Measurements from ENCODE around the gene CBX5. TPM values are rescaled to one million over a fixed set of nuclear protein-coding genes. Genes with fewer than 3 reads are reported as not detected.
A peak's percentile ranks its signal among the peaks of the same experiment; 100 is the strongest.

The CBX5 gene
- polyA plus RNA-seq, 1 of the 3 experiments (the other 2 are of a cell fraction) = 11.6 TPM

DNA sequence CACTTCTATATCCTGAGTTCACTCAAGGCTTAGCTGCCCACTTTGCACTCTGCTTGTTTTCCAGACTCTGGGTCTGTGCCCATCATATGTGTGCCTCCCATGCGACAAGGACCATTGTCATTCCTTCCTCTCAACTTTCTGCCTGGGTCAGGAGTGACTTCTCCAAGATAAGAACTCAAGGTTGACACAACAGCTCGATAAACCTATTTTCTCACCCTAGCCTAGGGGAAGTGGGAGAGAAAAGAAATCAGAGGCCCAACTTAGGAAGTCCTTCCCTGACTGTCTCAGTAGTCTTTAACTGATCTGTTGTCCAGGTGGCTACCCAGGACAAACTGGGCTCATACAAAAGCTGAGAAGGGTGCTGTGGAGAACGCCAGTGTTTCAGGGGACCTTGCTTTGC lies 92.8 kb downstream of the CBX5 start:
- Histone ChIP-seq H2AFZ (ENCODE audit: low read depth) (no peak overlapping the region), H3K9me3 (no peaks in the 10 kb centered on the region), H3F3A (replicated peaks; ENCODE audit: insufficient read depth) (no peaks in the 10 kb centered on the region), H3K9ac (no peak overlapping the region), H3K79me2 (ENCODE audit: insufficient read depth) (peaks cover 34% of the 10 kb centered on the region; the same call in 1 of the 2 replicates), H3K4me3 (ENCODE audit: low read depth in 2 of 2, low read length in 1 of 2) (no peak overlapping the region), H3K27me3 (ENCODE audit: insufficient read depth) (no peaks in the 10 kb centered on the region), H3K9me2 (no peaks in the 10 kb centered on the region), H3K4me1 (ENCODE audit: control insufficient read depth in 1 of 2, insufficient read depth in 2 of 2, low read depth in 1 of 2, low read length in 1 of 2) (peaks cover 4 to 24% of the 10 kb centered on the region in 2 experiments; a peak in 2 of 4 replicates), H3K36me3 (replicated peaks in 1 of 2; ENCODE audit: control insufficient read depth in 1 of 2, insufficient read depth in 2 of 2, low read length in 1 of 2) (peaks cover 7 to 15% of the 10 kb centered on the region in 2 experiments), H3K4me2 (peak overlapping the region; percentile 73; the same call in 1 of the 2 replicates), H4K20me1 (ENCODE audit: insufficient read depth) (no peaks in the 10 kb centered on the region), H3K27ac (ENCODE audit: low read depth in 2 of 2, low read length in 1 of 2) (no peak overlapping the region)
- no peak for DNase-seq
- ChIA-PET POLR2A (interaction anchor here (2.2 kb wide), 1 partner anchor 14 kb away, joined by 10 read pairs; no protein-coding TSS in a partner anchor), CTCF (interaction anchor here (1.1 to 19.6 kb wide), 9 partner anchors 13 to 181 kb away, joined by 3 to 568 read pairs (median 6); partner anchors contain the start of genes HOXC8 and HOXC9)
- WGBS (ENCODE audit: low lambda C conversion rate) = 92% methylated on average over 3 of the region's 3 CpGs
- TF ChIP-seq GABPA (IDR thresholded peaks at IDR 0.05; ENCODE audit: low read depth) (no peak), CHD2 (IDR thresholded peaks at IDR 0.05; ENCODE audit: low read length, partially characterized antibody) (no peak), FOXM1 (IDR thresholded peaks at IDR 0.05; ENCODE audit: low read depth) (no peak), TAF1 (IDR thresholded peaks at IDR 0.05; ENCODE audit: borderline replicate concordance, low read depth, low read length) (no peak), RFX5 (IDR thresholded peaks at IDR 0.05; ENCODE audit: low read length) (no peak), CTCF (IDR thresholded peaks at IDR 0.05) (no peak), RAD21 (IDR thresholded peaks at IDR 0.05; ENCODE audit: low read length) (no peak), NFIC (IDR thresholded peaks at IDR 0.05; ENCODE audit: borderline replicate concordance) (no peak), EP300 (IDR thresholded peaks at IDR 0.05; ENCODE audit: borderline replicate concordance in 1 of 2, low read depth in 1 of 2, low read length in 1 of 2) (no peak), ZBTB33 (IDR thresholded peaks at IDR 0.05; ENCODE audit: borderline replicate concordance, low read depth) (no peak), EZH2phosphoT487 (IDR thresholded peaks at IDR 0.05; ENCODE audit: borderline replicate concordance, low read depth) (no peak), TEAD4 (IDR thresholded peaks at IDR 0.05; ENCODE audit: borderline replicate concordance, insufficient read depth) (no peak), RCOR1 (IDR thresholded peaks at IDR 0.05; ENCODE audit: low read length) (no peak), GATA2 (CRISPR knock-in tag; IDR thresholded peaks at IDR 0.05) (no peak), POLR2AphosphoS5 (IDR thresholded peaks at IDR 0.05; ENCODE audit: low read depth, low read length) (no peak), YY1 (IDR thresholded peaks at IDR 0.05; ENCODE audit: low read depth) (no peak), MEF2A (IDR thresholded peaks at IDR 0.05; ENCODE audit: borderline replicate concordance, low read depth) (no peak), FOXJ3 (CRISPR knock-in tag; IDR thresholded peaks at IDR 0.05) (no peak)
- TF ChIP-seq, protein P1, sequence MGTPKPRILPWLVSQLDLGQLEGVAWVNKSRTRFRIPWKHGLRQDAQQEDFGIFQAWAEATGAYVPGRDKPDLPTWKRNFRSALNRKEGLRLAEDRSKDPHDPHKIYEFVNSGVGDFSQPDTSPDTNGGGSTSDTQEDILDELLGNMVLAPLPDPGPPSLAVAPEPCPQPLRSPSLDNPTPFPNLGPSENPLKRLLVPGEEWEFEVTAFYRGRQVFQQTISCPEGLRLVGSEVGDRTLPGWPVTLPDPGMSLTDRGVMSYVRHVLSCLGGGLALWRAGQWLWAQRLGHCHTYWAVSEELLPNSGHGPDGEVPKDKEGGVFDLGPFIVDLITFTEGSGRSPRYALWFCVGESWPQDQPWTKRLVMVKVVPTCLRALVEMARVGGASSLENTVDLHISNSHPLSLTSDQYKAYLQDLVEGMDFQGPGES (IDR thresholded peaks at IDR 0.05; ENCODE audit: low read depth, low read length) = no peak
- TF ChIP-seq, protein P2, sequence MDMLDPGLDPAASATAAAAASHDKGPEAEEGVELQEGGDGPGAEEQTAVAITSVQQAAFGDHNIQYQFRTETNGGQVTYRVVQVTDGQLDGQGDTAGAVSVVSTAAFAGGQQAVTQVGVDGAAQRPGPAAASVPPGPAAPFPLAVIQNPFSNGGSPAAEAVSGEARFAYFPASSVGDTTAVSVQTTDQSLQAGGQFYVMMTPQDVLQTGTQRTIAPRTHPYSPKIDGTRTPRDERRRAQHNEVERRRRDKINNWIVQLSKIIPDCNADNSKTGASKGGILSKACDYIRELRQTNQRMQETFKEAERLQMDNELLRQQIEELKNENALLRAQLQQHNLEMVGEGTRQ (IDR thresholded peaks at IDR 0.05; ENCODE audit: borderline replicate concordance, low read depth, low read length) = no peak

Measured in SK-N-SH (cell line).